Activated CD4-positive, alpha-beta T cell treated with anti-CD3 and anti-CD28 coated beads for 36 hours (primary cell): ENCODE results near the gene RPS6KA3. TPM values are rescaled to one million over a fixed set of nuclear protein-coding genes. Genes with fewer than 3 reads are reported as not detected.

Experiments
- ATAC-seq: fragments of 200-7000 bp; cut with Tn5 transposase; one replicate; pipeline ENCODE4 v1.10.0; 2021; ENCODE audit warnings: mild to moderate bottlenecking, moderate library complexity
- CTCF ChIA-PET: fragments of 350-600 bp; sonication (Branson Sonifier 250); formaldehyde crosslinking; loops from one replicate; lab custom pipeline; 2021; ENCODE audit warnings: antibody characterized with exemption; lab: Charles Lee
- POLR2A ChIA-PET: fragments of 350-600 bp; sonication (Branson Sonifier 250); formaldehyde crosslinking; loops from one replicate; lab custom pipeline; 2021; ENCODE audit warnings: antibody characterized with exemption, inconsistent platforms; lab: Charles Lee
- DNase-seq: peaks from one replicate; pipeline ENCODE4 v3.0.0-alpha.2; 2020
- H3K27ac Mint-ChIP-seq: one replicate; pipeline ENCODE4 v1.8.0; 2021; ENCODE audit warnings: mixed read lengths
- H3K27me3 Mint-ChIP-seq: one replicate; pipeline ENCODE4 v1.8.0; 2021; ENCODE audit warnings: mixed read lengths
- H3K36me3 Mint-ChIP-seq: one replicate; pipeline ENCODE4 v1.8.0; 2021; ENCODE audit warnings: low read depth, mixed read lengths
- H3K4me1 Mint-ChIP-seq: one replicate; pipeline ENCODE4 v1.8.0; 2021; ENCODE audit warnings: mixed read lengths
- H3K4me3 Mint-ChIP-seq: one replicate; pipeline ENCODE4 v1.8.0; 2021; ENCODE audit warnings: mild to moderate bottlenecking, moderate library complexity, mixed read lengths
- H3K9me3 Mint-ChIP-seq: one replicate; pipeline ENCODE4 v1.8.0; 2021; ENCODE audit warnings: low read depth, mixed read lengths
- intact Hi-C, 2 experiments: fragments of 100-400 bp; cut with DNase I in 1 of 2; cut with micrococcal nuclease in 1 of 2; formaldehyde crosslinking; loops; one replicate each; pipeline versions ENCODE4 v1.14.2 to v1.15.1; 2022 to 2024; cut with DNase I, micrococcal nuclease
- total RNA-seq, 2 experiments: library from RNA; stranded (reverse); gene quantifications; one replicate each; pipeline ENCODE4 v1.2.3, GENCODE V29; 2021

The RPS6KA3 gene
- total RNA-seq, 2 experiments from 2014 or later: 40.7 to 41.5 TPM

GRCh38 chrX:20284444-20284843 is 17.7 kb upstream of the RPS6KA3 start:
- CTCF ChIA-PET: interaction anchor here (0.6 kb wide), 1 partner anchor 58 kb away, joined by 3 read pairs; no protein-coding TSS in a partner anchor

GRCh38 chrX:20280938-20281337 is 14.2 kb upstream of the RPS6KA3 start:
- CTCF ChIA-PET: no interaction called here
- H3K4me1 Mint-ChIP-seq: no peaks in the 10 kb centered on the region
- H3K4me3 Mint-ChIP-seq: no peak overlapping the region
- ATAC-seq: no peak
- H3K9me3 Mint-ChIP-seq: no peaks in the 10 kb centered on the region
- DNase-seq: no peak
- no peaks in the 10 kb centered on the region for H3K27me3 Mint-ChIP-seq
- POLR2A ChIA-PET: no interaction called here
- H3K27ac Mint-ChIP-seq: no peak overlapping the region
- intact Hi-C loops: no loop called here
- H3K36me3 Mint-ChIP-seq: no peaks in the 10 kb centered on the region

More at GRCh38 chrX:20284444-20284843, 17.7 kb upstream of the RPS6KA3 start:
- Mint-ChIP-seq H3K4me1 (no peaks in the 10 kb centered on the region), H3K27me3 (no peaks in the 10 kb centered on the region), H3K27ac (no peak overlapping the region), H3K4me3 (no peak overlapping the region), H3K36me3 (no peaks in the 10 kb centered on the region), H3K9me3 (peaks cover 5% of the 10 kb centered on the region)
- POLR2A ChIA-PET: no interaction called here
- intact Hi-C loops: no loop called here
- DNase-seq (no peak), ATAC-seq (no peak)

- H3K27me3 Mint-ChIP-seq: no peaks in the 10 kb centered on the region
- ChIA-PET CTCF (interaction anchor here (1.0 to 1.5 kb wide), 2 partner anchors 8 to 171 kb away, joined by 3 read pairs; no protein-coding TSS in a partner anchor), POLR2A (no interaction called here)
- no peaks in the 10 kb centered on the region for H3K36me3 Mint-ChIP-seq
- intact Hi-C loops: no loop called here
- H3K4me1 Mint-ChIP-seq: no peaks in the 10 kb centered on the region
- no peak overlapping the region for H3K4me3 Mint-ChIP-seq
- no peak for ATAC-seq
- DNase-seq: no peak
- H3K27ac Mint-ChIP-seq: no peak overlapping the region
- no peaks in the 10 kb centered on the region for H3K9me3 Mint-ChIP-seq
Measured at GRCh38 chrX:20274121-20274520, 7.4 kb upstream of the RPS6KA3 start.

- CTCF ChIA-PET: interaction anchor here (0.9 kb wide), 1 partner anchor 19 kb away, joined by 5 read pairs; no protein-coding TSS in a partner anchor
- ATAC-seq: no peak
- Mint-ChIP-seq H3K9me3 (no peaks in the 10 kb centered on the region), H3K36me3 (no peaks in the 10 kb centered on the region), H3K4me1 (peaks cover 3% of the 10 kb centered on the region), H3K27me3 (no peaks in the 10 kb centered on the region), H3K4me3 (no peak overlapping the region), H3K27ac (no peak overlapping the region)
- intact Hi-C loops: no loop called here
- POLR2A ChIA-PET: no interaction called here
- DNase-seq: no peak
Measured at GRCh38 chrX:20271730-20272129, 5.0 kb upstream of the RPS6KA3 start.

GRCh38 chrX:20271186-20271585 is 4.5 kb upstream of the RPS6KA3 start:
- ChIA-PET CTCF (no interaction called here), POLR2A (no interaction called here)
- Mint-ChIP-seq H3K9me3 (no peaks in the 10 kb centered on the region), H3K27me3 (no peaks in the 10 kb centered on the region), H3K27ac (no peak overlapping the region), H3K4me1 (peaks cover 3% of the 10 kb centered on the region), H3K4me3 (no peak overlapping the region), H3K36me3 (no peaks in the 10 kb centered on the region)
- intact Hi-C loops: no loop called here
- DNase-seq (no peak), ATAC-seq (no peak)

GRCh38 chrX:20270562-20270890 is 3.8 kb upstream of the RPS6KA3 start:
- ChIA-PET POLR2A (no interaction called here), CTCF (no interaction called here)
- H3K27me3 Mint-ChIP-seq: no peaks in the 10 kb centered on the region
- no peak for ATAC-seq
- no peak for DNase-seq
- no peaks in the 10 kb centered on the region for H3K9me3 Mint-ChIP-seq
- H3K27ac Mint-ChIP-seq: no peak overlapping the region
- no peak overlapping the region for H3K4me3 Mint-ChIP-seq
- no peaks in the 10 kb centered on the region for H3K36me3 Mint-ChIP-seq
- intact Hi-C loops: no loop called here
- peaks cover 3% of the 10 kb centered on the region for H3K4me1 Mint-ChIP-seq

GRCh38 chrX:20269848-20270561 is 3.3 kb upstream of the RPS6KA3 start:
- Mint-ChIP-seq H3K4me3 (no peak overlapping the region), H3K27ac (no peak overlapping the region), H3K4me1 (peaks cover 3% of the 10 kb centered on the region), H3K27me3 (no peaks in the 10 kb centered on the region), H3K36me3 (peaks cover 2% of the 10 kb centered on the region), H3K9me3 (no peaks in the 10 kb centered on the region)
- DNase-seq (no peak), ATAC-seq (no peak)
- CTCF ChIA-PET: no interaction called here
- POLR2A ChIA-PET: no interaction called here
- intact Hi-C loops: loop anchor here (5.0 to 10.0 kb wide), 5 partner anchors 128 to 1675 kb away; partner anchors contain the start of genes CNKSR2 (in 2 of the 2), SMS (in 2 of the 2) and EIF1AX (in 1 of the 2)

- ATAC-seq (no peak), DNase-seq (peak; percentile 25)
- Mint-ChIP-seq H3K9me3 (no peaks in the 10 kb centered on the region), H3K4me3 (peak overlapping the region; percentile 82), H3K27ac (no peak overlapping the region), H3K36me3 (peaks cover 2% of the 10 kb centered on the region), H3K27me3 (no peaks in the 10 kb centered on the region), H3K4me1 (peaks cover 15% of the 10 kb centered on the region)
- intact Hi-C loops: loop anchor here (1.0 to 10.0 kb wide), 6 partner anchors 126 to 1677 kb away; partner anchors contain the start of genes CNKSR2 (in 2 of the 2), EIF1AX (in 2 of the 2) and SMS (in 2 of the 2)
- POLR2A ChIA-PET: interaction anchor here (0.6 kb wide), 1 partner anchor 110 kb away, joined by 3 read pairs; no protein-coding TSS in a partner anchor
- CTCF ChIA-PET: interaction anchor here (0.6 to 1.1 kb wide), 3 partner anchors 14 to 413 kb away, joined by 3 to 4 read pairs (median 3); no protein-coding TSS in a partner anchor
Measured at GRCh38 chrX:20267931-20268701, 1.4 kb upstream of the RPS6KA3 start.

- DNase-seq: no peak
- no peaks in the 10 kb centered on the region for H3K9me3 Mint-ChIP-seq
- H3K27me3 Mint-ChIP-seq: no peaks in the 10 kb centered on the region
- intact Hi-C loops: loop anchor here (1.0 to 10.0 kb wide), 6 partner anchors 125 to 1677 kb away; partner anchors contain the start of genes CNKSR2 (in 2 of the 2), EIF1AX (in 2 of the 2) and SMS (in 2 of the 2)
- H3K4me1 Mint-ChIP-seq: peaks cover 16% of the 10 kb centered on the region
- peak overlapping the region; percentile 82 for H3K4me3 Mint-ChIP-seq
- ChIA-PET CTCF (no interaction called here), POLR2A (no interaction called here)
- H3K36me3 Mint-ChIP-seq: peaks cover 2% of the 10 kb centered on the region
- ATAC-seq: no peak
- peak overlapping the region; percentile 65 for H3K27ac Mint-ChIP-seq
Measured at GRCh38 chrX:20267607-20267930, 860 bp upstream of the RPS6KA3 start.

- intact Hi-C loops: loop anchor here (1.0 to 10.0 kb wide), 9 partner anchors 41 to 1679 kb away; partner anchors contain the start of genes CNKSR2 (in 2 of the 2), SMS (in 2 of the 2) and EIF1AX (in 1 of the 2)
- POLR2A ChIA-PET: no interaction called here
Measured at GRCh38 chrX:20265726-20266681, 705 bp downstream of the RPS6KA3 start.

More at GRCh38 chrX:20265726-20266681, 705 bp downstream of the RPS6KA3 start:
- Mint-ChIP-seq H3K36me3 (peaks cover 2% of the 10 kb centered on the region), H3K4me3 (peak overlapping the region; percentile 82), H3K4me1 (peaks cover 26% of the 10 kb centered on the region), H3K27me3 (no peaks in the 10 kb centered on the region), H3K27ac (peak overlapping the region; percentile 91), H3K9me3 (no peaks in the 10 kb centered on the region)
- CTCF ChIA-PET: interaction anchor here (0.6 kb wide), 1 partner anchor 14 kb away, joined by 3 read pairs; no protein-coding TSS in a partner anchor
- ATAC-seq (peak; percentile 13), DNase-seq (peak; percentile 41)
